Progenitor cell of endocrine pancreas (in vitro differentiated cells): ENCODE results near the gene PAM. TPM values are rescaled to one million over a fixed set of nuclear protein-coding genes. Genes with fewer than 3 reads are reported as not detected.
"Not testable (repeated sequence)": the region's sequence is repeated elsewhere in the genome, so short reads cannot be mapped to it uniquely, and the experiment has no call there.

Experiments
- DNase-seq: peaks from one replicate; pipeline ENCODE4 v3.0.0; 2021; ENCODE audit warnings: low spot score; ENCODE audit not compliant: unreplicated experiment
- H3K27ac Mint-ChIP-seq: 2 replicates; pipeline ENCODE4 v1.8.0; 2021; ENCODE audit warnings: mild to moderate bottlenecking, moderate library complexity, mixed read lengths
- H3K27me3 Mint-ChIP-seq: 2 replicates; pipeline ENCODE4 v1.8.0; 2021; ENCODE audit warnings: mixed read lengths
- H3K36me3 Mint-ChIP-seq: 2 replicates; pipeline ENCODE4 v1.8.0; 2022; ENCODE audit warnings: mixed read lengths; ENCODE audit not compliant: insufficient read depth
- H3K4me1 Mint-ChIP-seq: 2 replicates; pipeline ENCODE4 v1.8.0; 2021; ENCODE audit warnings: low read depth, mixed read lengths
- H3K4me3 Mint-ChIP-seq: 2 replicates; pipeline ENCODE4 v1.8.0; 2021; ENCODE audit warnings: low read depth, mild to moderate bottlenecking, moderate library complexity, mixed read lengths
- H3K9me3 Mint-ChIP-seq: 2 replicates; pipeline ENCODE4 v1.8.0; 2021; ENCODE audit warnings: low read depth, mixed read lengths
- CTCF ChIP-seq: fragments of 200-600 bp; sonication (generic); IDR thresholded peaks from one replicate; pipeline ENCODE4 v1.5.0; 2021; ENCODE audit warnings: antibody characterized with exemption, mild to moderate bottlenecking; ENCODE audit not compliant: unreplicated experiment
- total RNA-seq: library from RNA; stranded (reverse); gene quantifications from 2 replicates; pipeline ENCODE4 v1.2.1, GENCODE V29; 2021

PAM gene
- total RNA-seq, 1 donor from 2014 or later = 111 TPM

GRCh38 chr5:102770803-102771202 lies 15.7 kb downstream of the PAM start:
- Mint-ChIP-seq H3K27ac (no peak overlapping the region), H3K9me3 (peaks cover 6% of the 10 kb centered on the region), H3K4me3 (no peak overlapping the region), H3K4me1 (peaks cover 15% of the 10 kb centered on the region), H3K27me3 (no peaks in the 10 kb centered on the region), H3K36me3 (no peaks in the 10 kb centered on the region)
- no peak for DNase-seq
- TF ChIP-seq CTCF = no peak

GRCh38 chr5:102771435-102771834 lies 16.3 kb downstream of the PAM start:
- DNase-seq = no peak
- Mint-ChIP-seq H3K36me3 (peaks cover 1% of the 10 kb centered on the region), H3K27ac (no peak overlapping the region), H3K9me3 (peaks cover 12% of the 10 kb centered on the region), H3K4me3 (no peak overlapping the region), H3K4me1 (peaks cover 15% of the 10 kb centered on the region), H3K27me3 (no peaks in the 10 kb centered on the region)
- no peak for TF ChIP-seq CTCF

DNA sequence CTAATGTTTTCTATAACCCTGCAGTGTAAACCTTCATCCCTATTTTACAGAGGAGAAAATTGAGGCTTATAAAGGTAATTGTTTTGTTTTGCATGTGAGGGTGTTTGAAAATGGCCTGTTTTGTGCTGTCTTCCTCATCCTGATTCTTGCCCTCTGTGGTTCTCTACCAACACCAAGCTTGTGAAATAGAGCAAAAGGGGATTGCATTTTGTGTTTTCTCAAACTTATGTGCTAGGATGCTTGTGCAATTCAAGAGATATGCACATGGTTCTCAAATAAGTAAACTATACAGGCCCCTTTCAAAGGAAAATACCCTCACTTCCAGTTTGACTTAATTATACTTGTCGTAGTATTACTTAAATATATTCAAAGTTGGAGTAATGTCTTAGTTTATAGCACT lies 17.2 kb downstream of the PAM start:
- Mint-ChIP-seq H3K27ac (no peak overlapping the region), H3K4me1 (peaks cover 15% of the 10 kb centered on the region), H3K9me3 (peaks cover 12% of the 10 kb centered on the region), H3K4me3 (no peak overlapping the region), H3K27me3 (no peaks in the 10 kb centered on the region), H3K36me3 (peaks cover 1% of the 10 kb centered on the region)
- no peak for DNase-seq
- no peak for TF ChIP-seq CTCF

GRCh38 chr5:102773133-102773532 lies 18.0 kb downstream of the PAM start:
- TF ChIP-seq CTCF = no peak
- Mint-ChIP-seq H3K4me1 (peaks cover 15% of the 10 kb centered on the region), H3K4me3 (no peak overlapping the region), H3K27ac (no peak overlapping the region), H3K9me3 (peaks cover 12% of the 10 kb centered on the region), H3K36me3 (peaks cover 1% of the 10 kb centered on the region), H3K27me3 (no peaks in the 10 kb centered on the region)
- no peak for DNase-seq

DNA sequence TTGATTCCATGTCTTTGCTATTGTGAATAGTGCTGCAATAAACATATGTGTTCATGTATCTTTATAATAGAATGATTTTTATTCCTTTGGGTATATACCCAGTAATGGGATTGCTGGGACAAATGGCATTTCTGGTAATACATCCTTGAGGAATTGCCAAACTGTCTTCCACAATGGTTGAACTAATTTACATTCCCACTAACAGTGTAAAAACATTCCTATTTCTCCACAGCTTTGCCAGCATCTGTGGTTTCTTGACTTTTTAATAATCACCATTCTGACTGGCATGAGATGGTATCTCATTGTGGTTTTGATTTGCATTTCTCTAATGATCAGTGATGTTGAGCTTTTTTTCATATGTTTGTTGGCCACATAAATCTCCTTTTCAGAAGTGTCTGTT lies 20.7 kb downstream of the PAM start:
- not testable (repeated sequence) for DNase-seq, H3K36me3 Mint-ChIP-seq, H3K27ac Mint-ChIP-seq, H3K27me3 Mint-ChIP-seq, H3K4me3 Mint-ChIP-seq
- Mint-ChIP-seq H3K9me3 (peaks cover 12% of the 10 kb centered on the region), H3K4me1 (peaks cover 13% of the 10 kb centered on the region)

- Mint-ChIP-seq H3K27ac (no peak overlapping the region), H3K27me3 (no peaks in the 10 kb centered on the region), H3K36me3 (peaks cover 1% of the 10 kb centered on the region), H3K4me3 (no peak overlapping the region), H3K9me3 (peaks cover 12% of the 10 kb centered on the region), H3K4me1 (peaks cover 10% of the 10 kb centered on the region)
- DNase-seq = no peak
- no peak for TF ChIP-seq CTCF
Observed at GRCh38 chr5:102777099-102777498, 22.0 kb downstream of the PAM start.
